Large intestine (tissue), 3 donors: Measurements from ENCODE around the gene CMTM8. TPM values are rescaled to one million over a fixed set of nuclear protein-coding genes. Genes with fewer than 3 reads are reported as not detected.

Experiments
- DNase-seq, 2 donors: peaks; one replicate each; pipeline versions ENCODE4 v3.0.0 to v3.0.0-alpha.2; 2013
- H3K27ac ChIP-seq: one replicate; pipeline ENCODE4 v1.5.1; 2013; ENCODE audit warnings: low read length
- H3K27me3 ChIP-seq: 2 replicates; pipeline ENCODE4 v1.6.1; 2013; ENCODE audit warnings: low read length; ENCODE audit not compliant: control insufficient read depth, insufficient read depth
- H3K36me3 ChIP-seq: 2 replicates; pipeline ENCODE4 v1.6.1; 2013; ENCODE audit warnings: low read length; ENCODE audit not compliant: control insufficient read depth, insufficient read depth
- H3K4me1 ChIP-seq: one replicate; pipeline ENCODE4 v1.6.1; 2013; ENCODE audit warnings: low read length; ENCODE audit not compliant: control insufficient read depth, insufficient read depth
- H3K4me3 ChIP-seq: one replicate; pipeline ENCODE4 v1.5.1; 2013; ENCODE audit warnings: low read length
- H3K9me3 ChIP-seq: one replicate; pipeline ENCODE4 v1.6.1; 2013; ENCODE audit warnings: mild to moderate bottlenecking, low read depth, low read length, moderate library complexity; ENCODE audit not compliant: control insufficient read depth
- WGBS: methylation state at CpG from one replicate; pipeline ENCODE4 v1.1.5; 2013; ENCODE audit warnings: low lambda C conversion rate; ENCODE audit not compliant: insufficient coverage; 5-methylcytosine and 5-hydroxymethylcytosine counted together
- polyA plus RNA-seq: library from polyadenylated mRNA; unstranded; fragments of 120-200 nt; gene quantifications from one replicate; pipeline ENCODE4 v1.2.1, GENCODE V29; 2013

The CMTM8 gene
- polyA plus RNA-seq, 1 donor = 20.1 TPM

- WGBS = 100% methylated on average over 1 of the region's 2 CpGs
- Histone ChIP-seq H3K27ac (no peak overlapping the region), H3K27me3 (no peaks in the 10 kb centered on the region), H3K4me3 (no peak overlapping the region), H3K4me1 (no peaks in the 10 kb centered on the region), H3K9me3 (no peaks in the 10 kb centered on the region), H3K36me3 (no peaks in the 10 kb centered on the region)
- DNase-seq = no peak
These were observed 88.3 kb downstream of the CMTM8 start for GRCh38 chr3:32326795-32327194.

DNA sequence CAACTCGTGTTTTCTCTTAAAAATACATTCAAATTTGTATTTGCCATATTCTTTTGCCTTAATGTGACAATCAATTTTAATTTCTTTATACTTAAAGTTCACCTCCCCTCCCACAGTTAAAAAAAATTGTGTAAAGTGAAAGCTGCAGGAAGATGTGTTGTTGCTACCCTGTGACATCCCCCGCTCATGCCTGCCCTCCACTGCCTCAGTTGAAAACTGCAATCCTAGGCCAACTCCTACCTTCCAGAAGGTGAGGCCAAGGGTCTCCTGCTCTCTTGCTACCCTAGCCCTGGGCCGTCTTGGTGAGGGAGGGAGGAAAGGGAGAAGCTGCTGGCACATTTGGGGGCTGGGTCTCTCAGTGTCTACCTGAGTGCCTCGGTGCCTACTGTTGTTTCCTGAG lies 96.2 kb downstream of the CMTM8 start:
- DNase-seq = no peak
- no peaks in the 10 kb centered on the region for H3K4me1 ChIP-seq
- no peaks in the 10 kb centered on the region for H3K9me3 ChIP-seq
- 100% methylated on average over 1 of the region's 4 CpGs for WGBS
- no peaks in the 10 kb centered on the region for H3K27me3 ChIP-seq
- H3K27ac ChIP-seq = no peak overlapping the region
- H3K36me3 ChIP-seq = no peaks in the 10 kb centered on the region
- H3K4me3 ChIP-seq = no peak overlapping the region

DNA sequence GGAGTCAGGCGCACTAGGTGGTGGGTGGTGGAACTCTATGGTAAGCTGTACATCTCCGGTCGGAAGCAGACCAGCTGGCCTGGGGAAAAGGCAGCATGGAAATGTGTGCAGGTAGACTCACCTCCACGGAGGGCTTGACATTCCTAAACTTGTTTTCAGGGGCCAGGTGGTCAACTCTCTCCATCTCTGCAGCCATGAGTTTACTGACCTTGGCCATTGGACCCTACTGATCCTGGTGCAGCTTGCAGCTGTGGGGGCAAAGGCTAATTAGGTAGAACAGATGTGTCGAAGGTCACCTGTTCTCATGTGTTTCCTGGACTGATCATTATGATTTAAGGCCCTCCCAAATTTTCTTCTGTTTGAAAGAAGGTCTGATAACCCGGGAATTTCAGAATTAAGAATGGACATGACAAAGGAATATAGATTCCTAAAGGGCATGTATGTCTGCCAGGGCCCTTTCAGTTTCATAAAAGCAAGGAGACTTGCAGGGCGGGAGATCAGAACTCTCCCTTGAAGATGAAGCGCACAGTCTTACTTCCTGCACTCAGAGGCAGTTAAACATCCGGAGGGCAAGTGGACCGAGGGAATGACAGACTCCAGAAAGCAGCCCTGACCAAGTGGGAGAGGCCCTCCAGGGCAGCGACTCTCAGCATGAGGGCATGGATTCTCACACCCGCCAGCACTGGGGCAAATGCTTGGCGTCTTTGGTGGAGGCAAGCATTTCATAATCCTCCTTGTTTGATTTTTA lies 97.1 kb downstream of the CMTM8 start:
- H3K9me3 ChIP-seq = no peaks in the 10 kb centered on the region
- no CpG with 5 or more reads among the region's 13 CpGs for WGBS
- no peak overlapping the region for H3K4me3 ChIP-seq
- peaks cover 6% of the 10 kb centered on the region for H3K4me1 ChIP-seq
- no peak overlapping the region for H3K27ac ChIP-seq
- H3K27me3 ChIP-seq = no peaks in the 10 kb centered on the region
- no peak for DNase-seq
- H3K36me3 ChIP-seq = no peaks in the 10 kb centered on the region

DNA sequence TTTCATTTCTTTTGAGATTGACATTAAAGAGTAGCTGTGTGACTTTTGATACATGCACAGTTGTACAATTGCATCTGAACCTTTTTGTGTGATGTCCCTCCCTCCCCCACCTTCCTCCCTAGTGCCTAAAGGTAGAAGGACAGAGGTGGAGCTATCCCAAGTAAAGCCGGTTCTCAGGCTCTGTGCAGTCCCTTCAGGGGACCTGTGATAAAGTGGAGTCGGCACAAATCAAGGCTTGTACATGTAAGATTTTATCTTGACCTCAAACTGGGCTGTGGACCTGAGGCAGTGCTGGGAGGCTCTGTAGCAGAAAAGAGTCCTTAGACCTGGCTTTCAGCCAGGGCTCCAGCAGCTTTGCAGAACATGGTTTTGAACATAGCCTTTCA lies 97.6 kb downstream of the CMTM8 start:
- DNase-seq = no peak
- H3K4me3 ChIP-seq = no peak overlapping the region
- H3K27me3 ChIP-seq = no peaks in the 10 kb centered on the region
- no peaks in the 10 kb centered on the region for H3K9me3 ChIP-seq
- H3K27ac ChIP-seq = no peak overlapping the region
- H3K36me3 ChIP-seq = no peaks in the 10 kb centered on the region
- no CpG with 5 or more reads among the region's 2 CpGs for WGBS
- peaks cover 12% of the 10 kb centered on the region for H3K4me1 ChIP-seq

DNA sequence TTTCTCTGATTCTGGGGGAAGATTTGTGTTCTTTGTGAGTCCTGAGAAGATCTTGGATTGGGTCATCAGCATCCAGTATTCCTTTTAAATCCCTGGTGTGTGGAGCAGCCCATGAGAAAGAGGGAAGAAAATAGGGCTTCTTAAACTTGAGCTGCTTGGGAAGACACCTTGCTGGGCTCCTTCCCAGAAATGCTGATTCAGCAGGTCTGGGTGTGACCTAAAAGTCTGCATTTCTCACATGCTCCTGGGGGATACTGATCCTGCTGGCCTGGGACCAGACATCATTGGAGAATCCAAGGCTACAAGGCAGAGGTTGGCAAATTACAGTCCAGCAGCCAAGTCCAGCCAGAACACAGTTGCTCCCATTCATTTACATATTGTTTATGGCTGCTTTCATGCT lies 99.0 kb downstream of the CMTM8 start:
- H3K4me3 ChIP-seq = no peak overlapping the region
- no peaks in the 10 kb centered on the region for H3K36me3 ChIP-seq
- H3K9me3 ChIP-seq = no peaks in the 10 kb centered on the region
- DNase-seq = no peak
- peaks cover 13% of the 10 kb centered on the region for H3K4me1 ChIP-seq
- H3K27ac ChIP-seq = no peak overlapping the region
- no peaks in the 10 kb centered on the region for H3K27me3 ChIP-seq

DNA sequence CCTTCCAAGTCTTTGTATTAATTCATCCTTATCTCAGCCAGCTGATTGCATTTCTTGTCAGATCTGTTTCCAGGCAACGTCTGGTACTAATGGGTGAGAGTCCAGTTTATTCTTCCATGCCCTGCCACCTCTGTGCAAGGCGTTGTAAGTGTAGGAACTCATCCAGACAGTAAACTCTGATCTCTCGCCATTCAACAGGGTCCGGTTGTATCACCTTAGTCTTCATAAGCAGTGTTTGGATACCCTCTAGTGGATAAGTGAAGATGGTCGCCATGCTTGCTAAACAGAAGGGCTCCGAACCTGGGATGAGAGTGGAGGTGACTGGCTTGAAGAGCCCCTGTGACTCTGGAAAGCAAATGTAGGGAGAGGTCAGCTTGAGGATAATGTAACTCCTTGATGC lies 101.6 kb downstream of the CMTM8 start:
- peak overlapping the region; percentile 34 for H3K27ac ChIP-seq

GRCh38 chr3:32340611-32341365 lies 102.3 kb downstream of the CMTM8 start:
- Histone ChIP-seq H3K27me3 (no peaks in the 10 kb centered on the region), H3K4me1 (peaks cover 13% of the 10 kb centered on the region), H3K9me3 (no peaks in the 10 kb centered on the region), H3K27ac (peak overlapping the region; percentile 34), H3K4me3 (no peak overlapping the region), H3K36me3 (no peaks in the 10 kb centered on the region)
- DNase-seq = peak in 1 of 2 donors; percentile 39
- no CpG with 5 or more reads among the region's 7 CpGs for WGBS

More for the DNA sequence above, 101.6 kb downstream of the CMTM8 start:
- WGBS = no CpG with 5 or more reads among the region's 6 CpGs
- H3K9me3 ChIP-seq = no peaks in the 10 kb centered on the region
- DNase-seq = peak; percentile 68 to 84
- H3K4me3 ChIP-seq = no peak overlapping the region
- H3K36me3 ChIP-seq = no peaks in the 10 kb centered on the region
- H3K4me1 ChIP-seq = peaks cover 13% of the 10 kb centered on the region
- H3K27me3 ChIP-seq = no peaks in the 10 kb centered on the region

DNA sequence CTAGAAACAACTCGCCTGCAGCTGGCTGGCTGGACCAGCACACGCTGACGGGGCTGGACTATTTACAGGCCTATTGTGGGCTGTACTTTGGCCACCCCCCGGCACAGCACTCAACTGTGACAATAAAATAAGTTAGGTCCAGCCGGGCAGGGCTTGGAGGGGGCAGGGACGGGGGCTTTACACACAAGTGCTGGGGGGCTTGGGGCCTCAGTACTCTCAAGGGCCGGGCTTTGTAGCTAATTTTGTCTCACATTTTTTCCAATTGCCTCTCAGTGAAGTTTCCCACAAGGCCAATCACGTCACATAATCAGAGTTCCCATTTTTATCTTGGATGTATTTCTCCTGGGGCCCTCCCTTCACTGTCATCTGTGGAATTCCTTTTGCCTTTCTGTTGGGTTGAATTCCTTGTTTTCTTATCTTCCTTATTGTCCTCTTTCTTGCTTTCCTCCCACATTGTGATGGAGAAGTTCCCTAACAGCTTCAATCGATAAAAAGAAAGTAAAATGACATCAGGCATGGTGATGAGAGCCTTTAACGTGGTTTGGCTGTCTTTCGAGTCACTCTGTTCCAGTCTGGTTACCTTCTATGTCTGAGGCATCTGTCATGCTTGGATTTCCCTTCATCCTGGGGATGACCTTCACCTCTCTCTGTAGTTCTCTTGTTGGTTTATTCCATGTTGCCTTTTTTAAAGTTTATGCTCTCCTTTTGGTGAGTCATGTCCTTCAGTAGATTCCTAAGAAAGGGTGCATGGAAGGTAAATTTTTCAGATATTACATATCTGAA lies 109.1 kb downstream of the CMTM8 start:
- DNase-seq = peak in 1 of 2 donors; percentile 55
- H3K27ac ChIP-seq = peak overlapping the region; percentile 52
- H3K36me3 ChIP-seq = no peaks in the 10 kb centered on the region
- peaks cover 14% of the 10 kb centered on the region for H3K4me1 ChIP-seq
- H3K9me3 ChIP-seq = no peaks in the 10 kb centered on the region
- no peak overlapping the region for H3K4me3 ChIP-seq
- no peaks in the 10 kb centered on the region for H3K27me3 ChIP-seq
- 38% methylated on average over 2 of the region's 11 CpGs for WGBS

DNA sequence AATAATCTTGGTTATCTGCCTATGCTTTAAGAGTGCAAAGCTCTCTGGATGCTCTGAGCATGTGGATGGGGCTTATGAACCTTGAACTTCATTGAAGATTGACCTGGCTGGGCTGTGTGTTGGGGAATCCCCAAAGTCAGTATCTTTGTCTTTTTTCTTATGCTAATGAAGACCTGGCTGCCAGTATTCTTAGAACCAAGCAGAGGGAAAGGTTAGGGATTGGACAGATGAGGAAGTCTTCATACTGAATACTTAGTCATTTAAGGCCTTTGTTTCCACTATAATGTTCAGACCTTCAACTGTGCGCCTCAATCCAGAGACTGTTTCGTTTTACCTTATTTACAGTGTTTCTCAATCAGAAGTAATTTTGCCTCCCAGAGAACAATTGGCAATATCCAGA lies 110.7 kb downstream of the CMTM8 start:
- DNase-seq = peak in 1 of 2 donors; percentile 57
- no peaks in the 10 kb centered on the region for H3K9me3 ChIP-seq

DNA sequence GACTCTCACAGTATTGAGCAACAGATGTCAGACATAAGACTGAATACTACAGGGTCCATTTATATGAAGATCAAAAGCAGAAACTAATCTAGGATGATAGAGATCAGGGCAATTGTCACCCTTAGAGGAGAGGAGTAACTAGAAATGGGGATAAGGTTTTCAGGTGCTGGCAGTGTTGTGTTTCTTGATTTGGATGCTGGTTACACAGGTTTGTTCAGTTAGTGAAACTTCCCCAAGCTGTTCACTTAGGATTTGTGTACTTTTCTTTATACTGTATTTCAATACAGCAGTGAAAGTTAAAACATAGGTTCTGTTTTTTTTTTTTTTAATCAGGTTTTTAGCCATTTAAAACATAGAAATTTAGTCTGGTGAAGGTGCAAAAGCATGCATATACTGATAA lies 114.1 kb downstream of the CMTM8 start:
- no peak for DNase-seq
- Histone ChIP-seq H3K4me3 (no peak overlapping the region), H3K9me3 (no peaks in the 10 kb centered on the region)

More for the DNA sequence above, 110.7 kb downstream of the CMTM8 start:
- 57% methylated on average over 1 of the region's 2 CpGs for WGBS
- Histone ChIP-seq H3K27me3 (no peaks in the 10 kb centered on the region), H3K36me3 (no peaks in the 10 kb centered on the region), H3K4me3 (no peak overlapping the region), H3K27ac (no peak overlapping the region), H3K4me1 (peaks cover 14% of the 10 kb centered on the region)

More for the DNA sequence above, 114.1 kb downstream of the CMTM8 start:
- Histone ChIP-seq H3K27ac (no peak overlapping the region), H3K27me3 (no peaks in the 10 kb centered on the region), H3K36me3 (no peaks in the 10 kb centered on the region), H3K4me1 (peaks cover 21% of the 10 kb centered on the region)
